ENCODE data around the gene FBLN2. TPM values are rescaled to one million over a fixed set of nuclear protein-coding genes. Genes with fewer than 3 reads are reported as not detected.

FBLN2 gene
- total RNA-seq, 2 experiments from 2014 or later = 8.4 to 13.7 TPM

DNA sequence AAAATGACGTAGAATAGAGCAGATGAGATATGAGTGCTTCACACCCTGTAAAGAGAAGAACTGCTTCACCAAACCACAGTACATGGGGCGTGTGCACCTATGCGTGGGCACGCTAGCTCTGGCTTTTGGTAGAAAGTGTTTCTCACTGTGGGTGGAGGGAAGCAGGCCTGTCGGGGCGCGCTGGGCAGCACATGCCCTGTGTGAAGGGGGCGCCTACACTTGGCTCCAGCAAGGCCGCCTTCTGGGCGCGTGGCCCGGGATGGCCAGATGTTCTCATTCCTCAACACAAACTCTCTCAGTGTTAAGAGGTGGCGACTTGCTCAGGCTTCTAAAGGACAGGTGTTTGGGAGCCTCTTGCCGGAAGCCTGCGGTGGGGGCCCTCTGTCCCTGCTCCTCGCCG, 90.0 kb downstream of the FBLN2 start:
- Mint-ChIP-seq H3K36me3 (ENCODE audit: low read depth) (no peaks in the 10 kb centered on the region), H3K27ac (no peak overlapping the region), H3K27me3 (no peaks in the 10 kb centered on the region), H3K4me3 (no peak overlapping the region), H3K9me3 (no peaks in the 10 kb centered on the region), H3K4me1 (ENCODE audit: low read depth) (no peaks in the 10 kb centered on the region)
- intact Hi-C loops (cut with micrococcal nuclease) = no loop called here
- no peak for DNase-seq
- CTCF ChIA-PET = interaction anchor here (0.8 to 6.2 kb wide), 2 partner anchors 10 to 18 kb away, joined by 4 to 36 read pairs; no protein-coding TSS in a partner anchor
- TF ChIP-seq, protein P1, sequence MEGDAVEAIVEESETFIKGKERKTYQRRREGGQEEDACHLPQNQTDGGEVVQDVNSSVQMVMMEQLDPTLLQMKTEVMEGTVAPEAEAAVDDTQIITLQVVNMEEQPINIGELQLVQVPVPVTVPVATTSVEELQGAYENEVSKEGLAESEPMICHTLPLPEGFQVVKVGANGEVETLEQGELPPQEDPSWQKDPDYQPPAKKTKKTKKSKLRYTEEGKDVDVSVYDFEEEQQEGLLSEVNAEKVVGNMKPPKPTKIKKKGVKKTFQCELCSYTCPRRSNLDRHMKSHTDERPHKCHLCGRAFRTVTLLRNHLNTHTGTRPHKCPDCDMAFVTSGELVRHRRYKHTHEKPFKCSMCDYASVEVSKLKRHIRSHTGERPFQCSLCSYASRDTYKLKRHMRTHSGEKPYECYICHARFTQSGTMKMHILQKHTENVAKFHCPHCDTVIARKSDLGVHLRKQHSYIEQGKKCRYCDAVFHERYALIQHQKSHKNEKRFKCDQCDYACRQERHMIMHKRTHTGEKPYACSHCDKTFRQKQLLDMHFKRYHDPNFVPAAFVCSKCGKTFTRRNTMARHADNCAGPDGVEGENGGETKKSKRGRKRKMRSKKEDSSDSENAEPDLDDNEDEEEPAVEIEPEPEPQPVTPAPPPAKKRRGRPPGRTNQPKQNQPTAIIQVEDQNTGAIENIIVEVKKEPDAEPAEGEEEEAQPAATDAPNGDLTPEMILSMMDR (IDR thresholded peaks at IDR 0.05) = no peak
- ATAC-seq = no peak
- POLR2A ChIA-PET = no interaction called here

DNA sequence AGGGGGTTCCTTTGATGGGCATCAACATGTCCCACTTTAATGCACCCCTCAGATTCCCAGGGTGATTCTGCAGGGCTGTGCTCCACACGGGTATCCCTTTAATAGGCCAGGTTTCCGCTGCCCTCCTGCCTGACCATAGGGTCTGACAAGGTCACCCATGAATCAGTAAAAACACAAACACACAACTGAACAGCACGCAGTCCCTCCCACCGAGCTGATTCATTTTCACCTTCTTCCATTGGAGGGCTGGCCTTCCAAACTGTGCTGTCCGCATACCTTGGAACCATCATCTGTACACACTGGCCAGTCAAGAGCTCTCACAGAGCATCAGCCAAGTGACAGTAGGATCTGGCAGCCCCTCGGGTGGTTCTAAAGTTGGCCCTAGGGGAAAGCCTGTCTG, 93.7 kb downstream of the FBLN2 start:
- Mint-ChIP-seq H3K27ac (no peak overlapping the region), H3K4me1 (ENCODE audit: low read depth) (peaks cover 6% of the 10 kb centered on the region), H3K9me3 (no peaks in the 10 kb centered on the region), H3K36me3 (ENCODE audit: low read depth) (no peaks in the 10 kb centered on the region), H3K4me3 (no peak overlapping the region), H3K27me3 (peaks cover 11% of the 10 kb centered on the region)
- ATAC-seq (no peak), DNase-seq (no peak)
- POLR2A ChIA-PET = no interaction called here
- TF ChIP-seq, protein P1 (IDR thresholded peaks at IDR 0.05) = no peak
- CTCF ChIA-PET = interaction anchor here (1.3 to 1.8 kb wide), 2 partner anchors 9 to 146 kb away, joined by 4 to 5 read pairs; no protein-coding TSS in a partner anchor
- intact Hi-C loops (cut with micrococcal nuclease) = no loop called here

DNA sequence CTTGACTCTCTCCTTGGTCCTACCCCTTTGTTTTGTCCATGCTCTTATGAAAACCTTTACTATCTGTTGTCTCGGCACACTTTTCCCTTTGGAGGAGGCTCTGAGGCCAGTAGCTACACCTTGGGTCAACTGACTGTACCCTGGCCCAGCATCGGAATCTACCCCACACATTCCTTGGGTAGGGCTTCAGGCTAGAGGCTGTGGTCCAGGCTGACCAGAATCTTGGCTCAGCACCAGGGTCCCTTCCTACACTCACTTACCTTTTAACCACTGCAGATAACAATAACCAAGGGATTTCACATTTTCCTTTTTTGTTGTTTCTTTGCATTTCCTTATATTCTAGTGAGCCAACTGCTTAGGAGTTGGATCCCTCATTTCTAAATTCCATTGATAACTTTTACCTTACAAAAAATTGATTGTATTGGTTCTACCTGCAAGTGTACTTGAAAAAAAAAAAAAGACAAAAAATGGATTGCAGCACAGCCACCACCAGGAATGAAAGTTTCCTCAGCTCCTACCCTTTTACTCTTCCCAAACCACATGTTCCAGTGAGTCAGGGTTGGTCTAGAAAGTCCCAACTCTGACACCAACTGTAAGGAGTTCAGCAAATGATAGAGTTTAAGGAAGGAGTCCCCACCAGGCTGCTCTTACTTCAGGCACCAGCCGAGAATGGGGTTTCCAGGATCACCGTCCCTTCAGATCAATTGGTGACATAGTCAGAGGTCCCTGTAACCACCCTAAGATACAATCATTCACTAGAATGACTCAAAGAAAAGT, 95.6 kb downstream of the FBLN2 start:
- Mint-ChIP-seq H3K4me1 (ENCODE audit: low read depth) (peaks cover 13% of the 10 kb centered on the region), H3K9me3 (no peaks in the 10 kb centered on the region), H3K4me3 (no peak overlapping the region), H3K27me3 (peaks cover 14% of the 10 kb centered on the region), H3K36me3 (ENCODE audit: low read depth) (no peaks in the 10 kb centered on the region), H3K27ac (no peak overlapping the region)
- ChIA-PET CTCF (interaction anchor here (2.5 to 11.9 kb wide), 2 partner anchors 13 to 147 kb away, joined by 8 to 349 read pairs; no protein-coding TSS in a partner anchor), POLR2A (no interaction called here)
- no peak for ATAC-seq
- TF ChIP-seq, protein P1 (IDR thresholded peaks at IDR 0.05) = no peak
- no peak for DNase-seq
- intact Hi-C loops (cut with micrococcal nuclease) = no loop called here

DNA sequence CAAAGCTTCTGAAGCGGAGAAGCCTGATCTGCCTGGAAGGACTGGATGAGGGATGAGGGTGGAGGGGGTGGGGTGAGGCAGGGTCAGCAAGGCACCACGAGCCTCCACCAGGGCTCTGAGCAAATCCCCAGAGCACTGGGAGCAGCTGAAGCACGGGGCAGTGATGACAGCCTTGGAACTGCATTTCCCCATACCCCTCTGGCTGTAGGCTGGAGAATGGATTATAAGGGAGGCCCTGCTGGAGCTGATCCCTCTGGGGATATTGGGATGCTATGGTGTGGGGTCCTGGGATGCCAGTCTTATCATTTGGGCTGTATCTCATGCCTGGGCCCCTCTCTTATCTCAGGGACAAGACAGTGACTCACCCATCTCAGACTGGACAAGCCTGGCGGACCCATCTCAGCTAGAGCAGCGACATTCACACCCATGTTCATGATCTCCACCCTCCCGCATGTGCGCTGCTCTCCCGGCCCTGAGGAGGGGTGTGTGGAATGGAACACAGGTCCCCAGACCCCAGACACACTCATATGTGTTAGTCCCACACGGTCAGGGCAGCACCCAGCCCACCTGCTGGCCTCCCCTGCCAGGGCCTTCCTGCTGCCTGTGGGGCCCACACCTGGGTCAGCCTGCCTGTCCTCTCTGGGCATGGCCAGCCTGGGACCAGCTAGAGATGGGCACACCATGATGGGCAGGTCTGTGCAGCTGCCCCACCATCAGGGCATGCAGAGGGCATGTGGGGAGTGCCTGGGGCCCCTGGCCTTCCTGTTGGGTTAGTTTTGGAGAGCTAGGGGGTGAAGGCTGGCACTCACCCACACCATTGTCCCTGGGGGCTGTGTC, 97.1 kb downstream of the FBLN2 start:
- no peak for ATAC-seq
- TF ChIP-seq, protein P1 (IDR thresholded peaks at IDR 0.05) = no peak
- ChIA-PET CTCF (interaction anchor here (1.0 to 11.9 kb wide), 6 partner anchors 9 to 235 kb away, joined by 3 to 349 read pairs (median 6); no protein-coding TSS in a partner anchor), POLR2A (interaction anchor here (1.0 kb wide), 1 partner anchor 147 kb away, joined by 3 read pairs; no protein-coding TSS in a partner anchor)
- no peaks in the 10 kb centered on the region for H3K9me3 Mint-ChIP-seq
- intact Hi-C loops (cut with micrococcal nuclease) = no loop called here
- no peaks in the 10 kb centered on the region for H3K36me3 Mint-ChIP-seq (ENCODE audit: low read depth)
- no peak overlapping the region for H3K27ac Mint-ChIP-seq
- H3K27me3 Mint-ChIP-seq = peaks cover 16% of the 10 kb centered on the region
- H3K4me1 Mint-ChIP-seq (ENCODE audit: low read depth) = peaks cover 22% of the 10 kb centered on the region
- H3K4me3 Mint-ChIP-seq = no peak overlapping the region
- no peak for DNase-seq

Measured in activated CD8-positive, alpha-beta T cell treated with anti-CD3 and anti-CD28 coated beads for 36 hours (primary cell).